HTERT RPE-1 (cell line): ENCODE results near the gene SLC12A1.

ENCODE experiments used
- in situ Hi-C: fragments of 300-500 bp; cut with MboI; formaldehyde crosslinking; loops from 4 replicates; pipeline ENCODE4 v1.14.3; 2020; ENCODE audit warnings: low sequenced_read_pairs

Gene SLC12A1

GRCh38 chr15:48242015-48242414 lies 35.9 kb downstream of the SLC12A1 start:
- in situ Hi-C loops: no loop called here

GRCh38 chr15:48242535-48242934 lies 36.4 kb downstream of the SLC12A1 start:
- in situ Hi-C loops: no loop called here

GRCh38 chr15:48244921-48245320 lies 38.8 kb downstream of the SLC12A1 start:
- in situ Hi-C loops: no loop called here

GRCh38 chr15:48248414-48248813 lies 42.3 kb downstream of the SLC12A1 start:
- in situ Hi-C loops: no loop called here

GRCh38 chr15:48250640-48251076 lies 44.6 kb downstream of the SLC12A1 start:
- in situ Hi-C loops: no loop called here

GRCh38 chr15:48253172-48253571 lies 47.1 kb downstream of the SLC12A1 start:
- in situ Hi-C loops: no loop called here

- in situ Hi-C loops: no loop called here
These were observed 59.0 kb downstream of the SLC12A1 start for GRCh38 chr15:48265135-48265534.

GRCh38 chr15:48266024-48266689 lies 60.1 kb downstream of the SLC12A1 start:
- in situ Hi-C loops: no loop called here

GRCh38 chr15:48267766-48268165 lies 61.7 kb downstream of the SLC12A1 start:
- in situ Hi-C loops: no loop called here

GRCh38 chr15:48273049-48273448 lies 66.9 kb downstream of the SLC12A1 start:
- in situ Hi-C loops: no loop called here

- in situ Hi-C loops: no loop called here
These were observed 72.6 kb downstream of the SLC12A1 start for GRCh38 chr15:48278666-48279065.

- in situ Hi-C loops: no loop called here
These were observed 73.5 kb downstream of the SLC12A1 start for GRCh38 chr15:48279608-48280007.

GRCh38 chr15:48281674-48282073 lies 75.6 kb downstream of the SLC12A1 start:
- in situ Hi-C loops: no loop called here

GRCh38 chr15:48282216-48282615 lies 76.1 kb downstream of the SLC12A1 start:
- in situ Hi-C loops: no loop called here

- in situ Hi-C loops: no loop called here
These were observed 77.5 kb downstream of the SLC12A1 start for GRCh38 chr15:48283396-48284145.

GRCh38 chr15:48285329-48286214 lies 79.5 kb downstream of the SLC12A1 start:
- in situ Hi-C loops: no loop called here

GRCh38 chr15:48289628-48290027 lies 83.5 kb downstream of the SLC12A1 start:
- in situ Hi-C loops: no loop called here

GRCh38 chr15:48292458-48292857 lies 86.4 kb downstream of the SLC12A1 start:
- in situ Hi-C loops: no loop called here

GRCh38 chr15:48297668-48298067 lies 91.6 kb downstream of the SLC12A1 start:
- in situ Hi-C loops: no loop called here

- in situ Hi-C loops: no loop called here
These were observed 92.8 kb downstream of the SLC12A1 start for GRCh38 chr15:48298914-48299313.

GRCh38 chr15:48300038-48300437 lies 93.9 kb downstream of the SLC12A1 start:
- in situ Hi-C loops: no loop called here
